GM18508 (cell line): ENCODE results near the gene LIPC.
"Not testable (repeated sequence)": the region's sequence is repeated elsewhere in the genome, so short reads cannot be mapped to it uniquely, and the experiment has no call there.

Experiments
- ATAC-seq: cut with Tn5 transposase; IDR thresholded peaks from one replicate; pipeline ENCODE4 v1.9.1; 2021; ENCODE audit warnings: moderate number of reproducible peaks; ENCODE audit not compliant: insufficient read depth, unreplicated experiment

Gene LIPC

DNA sequence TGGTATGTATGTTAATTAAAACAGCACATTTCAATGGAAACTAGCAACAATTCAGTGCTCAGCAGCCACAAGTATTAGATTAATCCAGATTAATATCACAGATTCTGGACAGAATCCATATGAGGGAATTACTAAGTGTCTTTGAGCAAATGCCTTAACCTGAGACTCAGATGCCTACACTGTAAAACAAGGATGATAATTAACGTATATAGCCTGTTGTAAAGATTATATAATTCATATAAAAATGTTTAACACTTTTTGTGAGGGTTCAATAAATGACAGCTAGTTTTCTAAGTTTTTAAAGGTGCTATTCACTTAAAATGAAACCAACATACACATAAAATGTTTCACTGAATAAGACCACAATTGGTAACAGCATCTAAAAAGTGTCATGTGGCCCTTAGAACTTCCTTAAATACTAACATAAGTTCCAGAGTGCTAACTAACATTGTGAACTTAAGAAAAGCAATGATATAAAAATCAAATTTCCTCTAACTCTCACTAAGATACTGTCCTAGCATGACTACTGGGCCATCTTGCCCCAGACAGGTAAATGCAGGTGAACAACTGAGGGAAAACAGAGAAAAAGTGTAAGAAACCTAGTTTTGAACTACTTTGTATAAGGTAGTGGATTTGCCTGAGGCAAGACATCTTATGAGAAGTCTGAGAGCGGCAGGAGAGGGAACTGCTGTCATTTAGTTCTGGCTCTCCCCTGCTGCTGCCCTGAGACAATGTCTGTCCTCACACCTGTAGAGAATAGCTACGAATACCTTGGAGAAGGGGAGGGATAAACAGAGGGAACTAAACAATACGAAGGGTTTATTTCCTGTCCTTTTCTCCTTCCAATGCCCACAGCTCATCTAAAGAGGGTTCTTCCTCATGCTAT, 166.4 kb downstream of the LIPC start:
- no peak for ATAC-seq

DNA sequence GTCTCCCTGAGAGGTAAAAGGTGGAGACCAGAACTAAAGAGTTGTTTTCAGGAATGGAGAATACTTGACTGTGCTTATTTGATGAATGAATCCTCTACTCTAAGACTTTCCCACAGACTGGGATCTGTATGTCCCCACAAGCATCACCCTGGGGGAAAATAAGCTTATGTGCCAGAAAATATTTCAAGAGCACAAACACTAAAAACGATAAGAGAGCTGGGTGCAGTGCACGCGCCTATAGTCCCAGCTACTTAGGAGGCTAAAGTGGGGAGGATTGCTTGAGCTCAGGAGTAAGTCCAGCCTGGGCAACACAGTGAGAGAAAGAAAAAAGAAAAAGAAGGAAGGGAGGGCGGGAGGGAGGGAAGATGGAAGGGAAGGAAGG, 167.0 kb downstream of the LIPC start:
- no peak for ATAC-seq

- no peak for ATAC-seq
These were observed 171.0 kb downstream of the LIPC start for GRCh38 chr15:58602823-58603222.

GRCh38 chr15:58603927-58604326, 172.1 kb downstream of the LIPC start:
- not testable (repeated sequence) for ATAC-seq

- no peak for ATAC-seq
These were observed 172.7 kb downstream of the LIPC start for GRCh38 chr15:58604455-58604923.

GRCh38 chr15:58605931-58606530, 174.2 kb downstream of the LIPC start:
- no peak for ATAC-seq

DNA sequence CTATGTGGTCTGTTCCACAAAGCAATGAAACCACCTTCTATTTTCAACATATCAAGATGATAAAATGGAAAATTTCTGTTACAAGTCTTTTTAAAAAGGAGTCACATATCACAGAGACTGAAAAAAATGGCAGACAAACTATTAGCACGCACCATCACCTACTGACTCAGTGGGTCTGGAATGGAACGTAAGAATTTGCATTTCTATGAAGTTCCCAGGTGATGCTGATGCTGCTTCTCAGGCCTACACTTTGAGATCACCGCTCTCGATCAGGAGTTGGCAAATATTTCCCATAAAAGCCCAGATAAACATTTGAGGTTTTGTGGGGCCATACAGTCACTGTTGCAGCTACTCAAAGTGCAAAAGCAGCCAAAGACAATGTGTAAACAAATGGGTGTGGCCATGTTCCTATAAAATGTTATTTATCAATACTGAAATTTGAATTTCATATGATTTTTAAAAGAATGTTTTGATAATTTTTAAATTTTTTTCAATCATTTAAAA, 174.8 kb downstream of the LIPC start:
- no peak for ATAC-seq

GRCh38 chr15:58608129-58608590, 176.4 kb downstream of the LIPC start:
- no peak for ATAC-seq

GRCh38 chr15:58608711-58609110, 176.9 kb downstream of the LIPC start:
- no peak for ATAC-seq

- ATAC-seq: no peak
These were observed 180.2 kb downstream of the LIPC start for GRCh38 chr15:58611731-58612676.

DNA sequence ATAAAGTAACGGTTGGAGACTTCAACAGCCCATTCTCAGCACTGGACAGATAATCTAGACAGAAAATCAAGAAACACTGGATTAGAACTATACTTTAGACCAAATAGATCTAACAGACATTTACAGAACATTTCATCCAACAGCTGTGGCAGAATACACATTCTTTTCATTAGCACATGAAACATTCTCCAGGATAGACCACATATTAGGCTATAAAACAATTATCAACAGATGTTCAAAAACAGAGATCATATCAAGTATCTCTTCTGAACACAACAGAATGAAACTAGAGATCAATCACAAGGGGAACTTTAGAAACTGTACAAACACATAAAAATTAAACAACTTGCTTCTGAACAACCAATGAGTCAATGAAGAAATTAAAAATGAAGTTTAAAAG, 184.4 kb downstream of the LIPC start:
- ATAC-seq: no peak
